Activated effector memory CD4-positive, alpha-beta T cell treated with Interleukin-2 at 50 U/mL for 16 hours (primary cell): ENCODE measurements around the gene PPHLN1.
"Not testable (repeated sequence)": the region's sequence is repeated elsewhere in the genome, so short reads cannot be mapped to it uniquely, and the experiment has no call there.

Experiments used
- DNase-seq: peaks from one replicate; pipeline ENCODE4 v3.0.0-alpha.2; 2020

PPHLN1 gene

DNA sequence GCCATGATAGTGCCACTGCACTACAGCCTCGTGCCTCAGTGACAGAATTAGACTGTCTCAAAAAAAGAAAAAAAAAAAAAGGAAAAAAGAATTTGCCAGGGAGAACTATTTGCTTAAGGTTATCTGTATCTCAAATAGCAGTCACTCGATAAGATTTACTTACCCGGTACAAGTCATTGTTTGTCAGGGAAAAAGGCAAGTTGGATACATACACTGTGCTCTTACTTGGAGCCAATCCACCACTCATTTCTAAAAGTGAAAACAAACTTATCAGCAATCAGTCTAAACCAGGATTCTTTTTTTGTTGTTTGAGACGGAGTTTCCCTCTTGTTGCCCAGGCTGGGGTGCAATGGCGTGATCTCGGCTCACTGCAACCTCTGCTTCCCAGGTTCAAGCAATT lies 2.1 kb upstream of the PPHLN1 start:
- no peak for DNase-seq

DNA sequence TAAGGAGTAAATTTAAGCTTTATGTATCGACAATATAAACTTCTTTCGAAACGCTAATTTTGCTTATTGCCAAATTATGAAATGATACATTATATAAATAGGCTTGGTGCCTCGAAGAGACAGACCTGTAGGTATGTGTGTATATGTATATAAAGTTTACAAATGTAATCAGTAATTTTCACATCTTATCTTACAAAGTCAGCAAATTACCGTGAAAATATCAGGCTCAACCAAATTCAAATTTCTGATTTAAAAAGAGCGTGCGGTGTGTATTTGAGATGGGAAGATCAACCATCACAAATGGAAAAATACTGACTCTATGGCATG lies 678 bp upstream of the PPHLN1 start:
- DNase-seq: no peak

DNA sequence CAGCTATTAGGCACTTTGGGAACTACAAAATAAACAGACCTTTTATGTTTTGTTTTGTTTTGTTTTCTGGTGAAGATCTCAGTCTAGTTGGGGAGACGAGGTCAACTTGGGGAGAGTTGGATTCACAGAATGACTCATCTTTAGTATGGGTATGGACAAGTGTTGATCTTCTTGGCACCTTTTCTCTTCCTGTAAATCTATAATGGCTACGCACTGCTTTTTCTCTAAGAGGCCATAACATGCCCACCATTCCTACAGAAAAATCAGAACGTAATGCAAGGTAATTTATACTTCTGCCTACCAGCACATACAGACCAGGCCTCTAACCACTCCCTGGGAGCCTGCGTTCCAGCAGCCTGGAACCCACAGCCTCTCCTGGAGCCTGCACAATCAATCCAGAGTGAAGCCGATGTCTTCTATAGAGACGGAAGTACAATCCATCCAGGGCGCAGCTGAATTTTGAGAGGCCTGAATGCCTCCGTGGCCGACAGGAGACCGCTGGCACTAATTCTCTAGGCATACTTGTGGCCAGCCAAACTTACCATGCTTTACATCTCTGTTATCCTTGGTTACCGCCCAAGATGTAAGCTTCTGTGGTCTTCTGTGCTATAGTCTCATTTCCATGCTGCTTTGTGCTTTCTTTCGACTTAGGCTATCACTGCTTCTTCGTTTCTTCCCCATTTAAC lies 717 bp downstream of the PPHLN1 start:
- peak; percentile 7 for DNase-seq

GRCh38 chr12:42327227-42327590 lies 1.2 kb downstream of the PPHLN1 start:
- DNase-seq: no peak

DNA sequence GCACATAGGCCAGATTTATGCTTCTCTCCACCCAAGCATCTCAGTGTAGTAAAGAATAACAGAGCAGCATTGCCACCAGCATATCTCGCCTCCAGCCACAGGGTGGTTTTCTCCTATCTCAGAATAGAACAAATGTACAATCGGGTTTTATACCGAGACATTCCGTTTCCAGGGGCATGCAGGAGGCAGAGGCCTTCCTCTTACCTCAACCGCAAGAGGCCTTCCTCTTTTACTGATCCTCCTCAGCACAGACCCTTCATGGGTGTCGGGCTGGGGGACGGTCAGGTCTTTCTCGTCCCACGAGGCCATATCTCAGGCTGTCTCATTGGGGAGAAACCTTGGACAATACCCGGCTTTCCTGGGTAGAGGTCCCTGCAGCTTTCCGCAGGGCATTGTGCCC lies 4.1 kb downstream of the PPHLN1 start:
- not testable (repeated sequence) for DNase-seq

DNA sequence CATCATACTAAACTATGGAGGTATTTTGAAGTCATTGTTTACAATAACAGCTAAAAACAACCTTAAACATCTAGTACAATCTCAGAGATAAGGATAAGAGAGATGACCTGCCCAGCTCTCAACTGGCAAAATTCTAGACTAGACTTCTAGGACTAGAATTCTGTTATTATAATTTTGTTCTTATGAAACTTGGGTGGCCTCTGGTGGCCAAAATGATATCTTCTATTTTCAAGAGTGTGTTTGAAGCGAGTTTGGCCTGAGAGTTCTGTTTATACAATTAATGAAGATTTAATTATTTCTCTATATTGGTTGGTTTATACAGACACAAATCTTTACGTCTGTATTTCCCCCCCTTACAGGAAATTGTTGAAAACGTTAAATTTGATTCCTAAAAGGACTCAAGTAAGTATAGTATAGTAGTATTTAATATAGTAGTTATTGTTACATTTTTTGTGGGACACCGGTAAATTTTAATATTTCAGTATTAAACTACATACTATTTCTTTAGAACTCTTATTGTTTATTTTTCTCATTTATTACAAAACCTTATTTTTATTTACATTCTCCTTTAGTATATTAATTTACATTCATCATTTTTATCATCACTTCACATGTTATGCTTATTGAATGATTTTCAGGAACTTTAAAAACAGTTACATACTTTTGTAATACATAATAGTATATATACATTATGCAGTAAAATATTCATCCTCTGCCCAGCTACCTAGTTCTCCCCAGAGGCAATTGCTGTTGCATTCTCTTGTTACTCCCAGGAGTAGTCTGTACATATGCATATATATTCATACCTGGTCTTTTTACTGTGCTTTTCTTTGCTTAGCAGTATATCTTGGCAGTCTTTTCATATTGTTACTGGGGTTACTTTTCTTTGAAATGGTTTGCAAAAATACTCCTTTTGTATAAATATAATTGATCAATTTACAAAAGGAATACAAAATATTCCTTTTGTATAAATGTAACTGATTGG lies 6.6 kb downstream of the PPHLN1 start:
- no peak for DNase-seq

- no peak for DNase-seq
Observed at GRCh38 chr12:42336286-42336685, 10.3 kb downstream of the PPHLN1 start.

GRCh38 chr12:42338280-42338679 lies 12.3 kb downstream of the PPHLN1 start:
- no peak for DNase-seq

DNA sequence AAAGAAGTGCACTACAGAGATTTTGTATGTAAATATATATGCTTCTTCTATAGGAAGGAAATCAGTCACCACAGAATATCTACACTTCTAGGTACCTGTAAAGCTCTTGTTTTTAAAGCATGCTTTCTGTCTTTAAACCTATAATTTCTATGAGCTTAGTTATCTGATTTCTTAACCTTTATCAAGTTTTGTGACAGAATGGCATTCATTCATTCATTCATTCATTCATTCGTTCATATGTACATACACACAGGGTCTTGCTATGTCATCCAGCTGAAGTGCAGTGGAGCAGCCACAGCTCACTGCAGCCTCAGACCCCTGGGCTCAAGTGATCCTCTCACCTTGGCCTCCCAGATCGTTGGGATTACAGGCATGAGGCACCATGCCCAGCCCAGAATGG lies 16.1 kb downstream of the PPHLN1 start:
- DNase-seq: no peak

GRCh38 chr12:42343721-42344120 lies 17.8 kb downstream of the PPHLN1 start:
- DNase-seq: no peak

- no peak for DNase-seq
Observed at GRCh38 chr12:42346403-42347002, 20.5 kb downstream of the PPHLN1 start.

- DNase-seq: not testable (repeated sequence)
Observed at GRCh38 chr12:42349119-42350020, 23.4 kb downstream of the PPHLN1 start.

- DNase-seq: not testable (repeated sequence)
Observed at GRCh38 chr12:42350021-42350407, 24.0 kb downstream of the PPHLN1 start.

GRCh38 chr12:42356344-42356743 lies 30.4 kb downstream of the PPHLN1 start:
- no peak for DNase-seq

DNA sequence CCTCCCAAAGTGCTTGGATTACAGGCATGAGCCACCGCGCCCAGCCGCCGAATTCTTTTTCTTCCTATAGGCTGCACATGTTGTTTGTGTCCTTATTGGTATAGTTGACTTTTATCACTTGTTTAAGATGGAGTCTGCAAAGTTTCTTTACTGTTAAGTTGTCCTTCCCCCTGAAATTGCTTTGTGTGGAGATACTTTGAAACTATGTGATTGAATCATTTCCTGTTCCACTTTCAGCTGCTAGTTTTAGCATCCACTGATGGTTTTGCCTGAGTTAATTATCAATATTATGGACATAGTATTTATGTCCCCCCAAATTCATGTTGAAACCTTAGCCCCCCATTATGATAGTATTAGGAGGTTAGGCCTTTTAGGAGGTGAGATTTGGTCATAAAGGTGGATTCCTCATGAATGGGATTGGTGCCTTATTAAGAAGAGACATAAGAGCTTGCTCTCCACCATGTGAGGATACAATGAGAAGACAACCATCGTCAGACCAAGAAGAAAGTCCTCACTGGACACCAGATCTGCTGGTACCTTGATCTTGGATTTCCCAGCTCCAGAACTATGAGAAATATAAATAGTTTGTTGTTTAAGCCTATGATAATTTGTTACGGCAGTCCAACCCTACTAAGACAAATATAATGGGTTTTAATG lies 34.9 kb downstream of the PPHLN1 start:
- no peak for DNase-seq

GRCh38 chr12:42361909-42362646 lies 36.1 kb downstream of the PPHLN1 start:
- DNase-seq: no peak

GRCh38 chr12:42362647-42363260 lies 36.8 kb downstream of the PPHLN1 start:
- DNase-seq: no peak

DNA sequence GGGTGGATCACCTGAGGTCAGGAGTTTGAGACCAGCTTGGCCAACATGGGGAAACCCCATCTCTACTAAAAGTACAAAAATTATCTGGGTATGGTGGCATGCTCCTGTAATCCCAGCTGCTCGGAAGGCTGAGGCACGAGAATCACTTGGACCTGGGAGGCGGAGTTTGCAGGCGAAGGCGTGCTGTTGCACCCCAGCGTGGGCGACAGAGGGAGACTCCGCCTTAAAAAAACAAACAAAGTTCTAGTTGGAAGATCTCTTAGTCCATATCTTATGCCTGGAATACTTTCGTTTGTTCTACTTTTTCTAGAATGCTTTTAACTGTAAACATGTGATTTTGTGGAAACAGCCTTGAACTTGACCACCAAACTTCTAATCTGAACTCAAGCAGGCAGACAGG lies 38.7 kb downstream of the PPHLN1 start:
- DNase-seq: no peak

DNA sequence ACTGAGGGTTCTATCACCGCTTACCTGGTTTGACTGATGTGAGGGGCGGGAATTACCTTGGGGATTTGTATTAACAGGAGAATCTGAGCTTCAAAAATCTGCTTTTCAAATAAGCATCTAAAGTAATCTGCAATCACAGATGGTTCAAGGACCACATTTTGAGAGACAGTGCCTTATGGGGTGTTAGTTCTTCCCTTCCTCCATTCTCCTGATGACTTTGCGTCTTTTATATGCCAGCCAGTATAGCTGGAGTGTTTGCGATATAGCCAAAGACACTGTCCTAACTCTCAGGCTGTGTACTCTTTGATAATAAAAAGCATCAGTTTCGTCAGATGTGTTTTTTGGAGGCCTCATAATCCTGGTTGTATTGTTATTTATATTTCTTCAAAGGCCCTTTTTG lies 39.5 kb downstream of the PPHLN1 start:
- DNase-seq: no peak

DNA sequence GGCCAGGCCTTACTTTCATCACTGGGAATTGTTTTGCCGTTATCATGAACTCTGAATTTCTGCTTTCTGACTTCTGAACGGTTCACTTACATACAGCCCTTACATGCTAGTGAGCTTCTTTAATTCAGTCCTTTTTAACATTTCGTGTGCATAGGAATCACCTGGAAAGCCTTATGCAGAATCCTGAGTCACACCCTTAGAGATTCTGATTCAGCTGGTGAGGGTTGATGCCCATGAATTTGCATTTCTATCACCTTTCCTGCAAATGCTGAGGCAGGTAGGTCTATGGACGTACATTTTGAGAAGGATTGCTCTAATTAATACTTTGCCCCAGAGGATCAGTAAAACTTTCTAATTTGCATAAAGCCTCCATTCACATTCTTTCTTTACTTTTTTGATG lies 44.0 kb downstream of the PPHLN1 start:
- DNase-seq: no peak

GRCh38 chr12:42372154-42372791 lies 46.3 kb downstream of the PPHLN1 start:
- no peak for DNase-seq
